ENCODE measurements around the gene DNAH10. TPM values are rescaled to one million over a fixed set of nuclear protein-coding genes. Genes with fewer than 3 reads are reported as not detected.

DNAH10 gene
- total RNA-seq, 4 donors from 2014 or later: 0.18 to 0.65 TPM; not detected in 2

GRCh38 chr12:123877968-123878367, 115.9 kb downstream of the DNAH10 start:
- H3K36me3 ChIP-seq: no peaks in the 10 kb centered on the region
- TF ChIP-seq CTCF (IDR thresholded peaks at IDR 0.05 in 4 of 5, conservative IDR thresholded peaks at IDR 0.05 in 1 of 5) (no peak), POLR2A (IDR thresholded peaks at IDR 0.05) (no peak)
- H3K27ac ChIP-seq: no peak overlapping the region
- in situ Hi-C loops (cut with MboI; ENCODE audit: low sequenced_read_pairs in 4 of 4): no loop called here
- ATAC-seq (no peak), DNase-seq (no peak)
- no peak overlapping the region for H3K4me3 ChIP-seq
- no peaks in the 10 kb centered on the region for H3K9me3 ChIP-seq
- H3K4me1 ChIP-seq: no peaks in the 10 kb centered on the region
- H3K27me3 ChIP-seq: peaks cover 0 to 3% (median 0%) of the 10 kb centered on the region in 3 donors
- intact Hi-C loops (cut with DNase I; ENCODE audit: low total_unique reads): no loop called here

GRCh38 chr12:123879101-123879500, 117.0 kb downstream of the DNAH10 start:
- DNase-seq (no peak), ATAC-seq (no peak)
- in situ Hi-C loops (cut with MboI; ENCODE audit: low sequenced_read_pairs in 4 of 4) (no loop called here), intact Hi-C loops (cut with DNase I; ENCODE audit: low total_unique reads) (no loop called here)
- H3K4me1 ChIP-seq: no peaks in the 10 kb centered on the region
- H3K9me3 ChIP-seq: no peaks in the 10 kb centered on the region
- H3K27me3 ChIP-seq: peaks cover 0 to 5% (median 0%) of the 10 kb centered on the region in 3 donors
- H3K4me3 ChIP-seq: no peak overlapping the region
- no peaks in the 10 kb centered on the region for H3K36me3 ChIP-seq
- no peak overlapping the region for H3K27ac ChIP-seq
- no peak for TF ChIP-seq CTCF (IDR thresholded peaks at IDR 0.05 in 4 of 5, conservative IDR thresholded peaks at IDR 0.05 in 1 of 5)
- TF ChIP-seq POLR2A (IDR thresholded peaks at IDR 0.05): no peak

- H3K27ac ChIP-seq: no peak overlapping the region
- ATAC-seq (no peak), DNase-seq (no peak)
- no peaks in the 10 kb centered on the region for H3K4me1 ChIP-seq
- H3K4me3 ChIP-seq: no peak overlapping the region
- TF ChIP-seq CTCF (IDR thresholded peaks at IDR 0.05 in 4 of 5, conservative IDR thresholded peaks at IDR 0.05 in 1 of 5): no peak
- TF ChIP-seq POLR2A (IDR thresholded peaks at IDR 0.05): no peak
- H3K9me3 ChIP-seq: no peaks in the 10 kb centered on the region
- H3K36me3 ChIP-seq: no peaks in the 10 kb centered on the region
- intact Hi-C loops (cut with DNase I; ENCODE audit: low total_unique reads) (no loop called here), in situ Hi-C loops (cut with MboI; ENCODE audit: low sequenced_read_pairs in 4 of 4) (no loop called here)
- peaks cover 0 to 6% (median 0%) of the 10 kb centered on the region in 3 donors for H3K27me3 ChIP-seq
Observed at GRCh38 chr12:123879691-123880090, 117.6 kb downstream of the DNAH10 start.

DNA sequence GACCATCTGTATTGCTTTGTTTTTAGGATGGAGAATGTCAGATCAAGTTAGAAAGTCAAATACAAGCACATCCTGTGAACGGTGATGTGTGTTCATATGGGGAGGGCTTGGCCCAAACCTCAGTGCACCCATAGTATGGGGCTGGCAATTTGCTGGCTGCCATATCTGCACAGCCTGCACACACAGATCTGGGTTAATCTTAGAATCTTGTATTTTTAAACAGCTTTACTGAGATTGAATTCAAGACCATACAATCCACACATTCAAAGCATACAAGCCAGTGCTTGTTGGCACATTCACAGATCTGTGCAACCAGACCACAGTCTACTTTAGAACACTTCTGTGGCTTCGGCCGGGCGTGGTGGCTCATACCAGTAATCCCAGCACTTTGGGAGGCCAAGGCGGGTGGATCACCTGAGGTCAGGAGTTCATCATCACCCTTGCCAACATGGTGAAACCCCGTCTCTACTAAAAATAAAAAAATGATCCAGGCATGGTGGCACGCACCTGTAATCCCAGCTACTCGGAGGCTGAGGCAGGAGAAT, 120.1 kb downstream of the DNAH10 start:
- Histone ChIP-seq H3K4me1 (no peaks in the 10 kb centered on the region), H3K27ac (no peak overlapping the region), H3K4me3 (no peak overlapping the region), H3K27me3 (peaks cover 0 to 6% (median 0%) of the 10 kb centered on the region in 3 donors), H3K9me3 (no peaks in the 10 kb centered on the region), H3K36me3 (no peaks in the 10 kb centered on the region)
- no peak for DNase-seq
- intact Hi-C loops (cut with DNase I; ENCODE audit: low total_unique reads) (no loop called here), in situ Hi-C loops (cut with MboI; ENCODE audit: low sequenced_read_pairs in 4 of 4) (no loop called here)
- TF ChIP-seq CTCF (IDR thresholded peaks at IDR 0.05 in 4 of 5, conservative IDR thresholded peaks at IDR 0.05 in 1 of 5) (no peak), POLR2A (IDR thresholded peaks at IDR 0.05) (no peak)
- no peak for ATAC-seq

- Histone ChIP-seq H3K4me3 (no peak overlapping the region), H3K36me3 (no peaks in the 10 kb centered on the region), H3K4me1 (no peaks in the 10 kb centered on the region), H3K9me3 (no peaks in the 10 kb centered on the region), H3K27me3 (peaks cover 0 to 14% (median 11%) of the 10 kb centered on the region in 3 donors), H3K27ac (no peak overlapping the region)
- DNase-seq (no peak), ATAC-seq (no peak)
- TF ChIP-seq POLR2A (IDR thresholded peaks at IDR 0.05) (no peak), CTCF (IDR thresholded peaks at IDR 0.05 in 4 of 5, conservative IDR thresholded peaks at IDR 0.05 in 1 of 5) (no peak)
- intact Hi-C loops (cut with DNase I; ENCODE audit: low total_unique reads) (no loop called here), in situ Hi-C loops (cut with MboI; ENCODE audit: low sequenced_read_pairs in 4 of 4) (no loop called here)
Observed at GRCh38 chr12:123886258-123886657, 124.2 kb downstream of the DNAH10 start.
